ENCODE measurements around the gene ZBTB21. TPM values are rescaled to one million over a fixed set of nuclear protein-coding genes. Genes with fewer than 3 reads are reported as not detected.

Gene ZBTB21
- total RNA-seq, result 7.7 and 9.0 TPM in 2 replicates

DNA sequence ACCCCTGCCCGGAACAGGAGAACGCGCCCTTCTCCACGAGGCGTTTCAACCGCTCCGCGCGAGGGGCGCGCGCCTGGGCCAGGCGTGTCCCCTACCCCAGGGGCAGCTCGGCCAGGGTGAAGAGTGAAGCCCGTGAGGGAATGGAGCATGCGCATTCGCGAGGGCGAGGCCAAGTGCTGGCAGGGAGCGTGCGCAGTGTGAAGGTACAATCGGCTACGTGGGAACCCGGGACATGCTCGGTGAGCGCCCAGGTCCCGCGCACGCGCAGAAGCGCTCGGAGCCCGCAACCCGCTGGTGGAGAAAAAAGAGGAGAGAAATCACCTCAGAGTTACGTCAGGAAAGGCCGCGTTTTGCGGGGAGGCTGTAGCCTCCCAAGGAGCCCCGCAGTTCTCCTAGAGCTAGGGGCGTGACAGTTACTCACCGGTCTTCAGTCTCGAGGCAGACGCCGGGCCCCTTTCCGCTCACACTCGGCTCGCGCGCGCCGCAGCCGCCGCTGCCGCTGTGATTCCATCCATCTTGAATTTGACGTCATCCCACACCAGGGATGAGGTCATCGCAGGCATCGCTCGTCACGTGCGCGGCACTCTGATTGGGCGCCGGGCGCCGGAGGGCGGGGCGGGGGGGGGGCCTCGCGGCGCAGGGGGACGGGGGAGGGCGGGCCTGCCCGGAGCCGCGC lies at the start of gene ZBTB21:
TSS of gene ZBTB21 (minus strand) at position 530 of the 676 bp plus-strand sequence. CDS start 16,265 bp downstream, outside the sequence.

DNA sequence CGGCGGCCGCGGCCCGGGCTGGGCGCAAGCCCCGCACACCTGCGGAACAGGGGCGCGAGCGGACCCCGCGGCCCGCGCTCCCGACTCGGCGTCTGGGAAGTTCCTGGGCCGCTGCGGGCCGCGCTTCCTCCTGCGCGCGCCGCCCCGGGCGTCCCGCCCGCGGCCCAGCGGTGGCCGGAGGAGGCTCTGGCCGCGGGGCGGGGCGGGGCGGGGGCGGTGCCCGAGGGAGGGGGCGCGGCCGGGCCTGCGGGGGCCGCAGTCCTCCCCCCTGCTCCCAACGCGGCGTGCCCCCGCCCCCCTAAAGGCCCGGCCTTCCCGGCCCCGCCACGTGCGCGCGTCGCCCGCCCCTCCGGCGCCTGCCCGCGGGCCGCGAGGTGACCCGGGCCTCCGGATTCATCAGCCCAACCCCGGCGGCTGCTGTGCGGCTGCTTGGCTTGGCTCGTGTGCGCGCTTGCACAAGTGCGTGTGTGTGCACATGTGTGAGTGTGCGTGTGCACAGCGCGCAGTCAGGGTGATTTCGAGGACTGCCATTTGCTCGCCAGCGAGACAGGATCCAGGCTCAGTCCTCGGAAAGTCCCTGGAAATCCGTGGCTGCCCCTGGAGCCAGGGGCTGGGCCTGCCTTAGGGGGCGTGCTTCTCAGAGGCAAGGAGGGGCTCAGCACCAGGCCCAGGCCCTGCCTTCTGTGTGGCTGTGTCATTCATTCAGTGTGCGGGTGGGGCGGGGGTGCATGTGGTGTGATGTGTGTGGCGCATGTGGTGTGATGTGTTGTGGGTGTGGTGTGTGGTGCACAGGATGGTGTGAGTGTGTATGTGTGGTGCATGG lies 56.1 kb downstream of the ZBTB21 start, which contains the start of gene C2CD2:
TSS of gene C2CD2 (minus strand) at position 188 of the 823 bp plus-strand sequence. CDS start 370 bp downstream, outside the sequence.

Other genes with a start within 250 kb of the ZBTB21 start
- gene RIPK4, start 243.3 kb downstream of the ZBTB21 start, total RNA-seq, result 0.38 and 1.7 TPM in 2 replicates
- gene PRDM15, start 131.0 kb downstream of the ZBTB21 start, total RNA-seq, result 4.8 and 7.1 TPM in 2 replicates
- gene C2CD2, start 56.3 kb downstream of the ZBTB21 start, total RNA-seq, result 62.9 and 90.8 TPM in 2 replicates
- under 0.01 TPM in 1 of 2 replicates, not detected in the other for gene UMODL1, start 61.0 kb upstream of the ZBTB21 start, total RNA-seq
- gene ABCG1, start 208.8 kb upstream of the ZBTB21 start, total RNA-seq, result 2.3 and 5.2 TPM in 2 replicates

Data from regular cardiac myocyte (primary cell).